GM20431 (cell line): ENCODE measurements around the gene FRMD7.
"Not testable (repeated sequence)": the region's sequence is repeated elsewhere in the genome, so short reads cannot be mapped to it uniquely, and the experiment has no call there.

Experiments
- in situ Hi-C: fragments of 300-500 bp; cut with MseI, MboI; formaldehyde crosslinking; loops from one replicate; pipeline ENCODE4 v1.15.0; 2020; ENCODE audit warnings: low sequenced_read_pairs; ENCODE audit not compliant: unreplicated experiment

FRMD7 gene

GRCh38 chrX:132098704-132099103 is 29.1 kb downstream of the FRMD7 start:
- in situ Hi-C loops = not testable (repeated sequence)

DNA sequence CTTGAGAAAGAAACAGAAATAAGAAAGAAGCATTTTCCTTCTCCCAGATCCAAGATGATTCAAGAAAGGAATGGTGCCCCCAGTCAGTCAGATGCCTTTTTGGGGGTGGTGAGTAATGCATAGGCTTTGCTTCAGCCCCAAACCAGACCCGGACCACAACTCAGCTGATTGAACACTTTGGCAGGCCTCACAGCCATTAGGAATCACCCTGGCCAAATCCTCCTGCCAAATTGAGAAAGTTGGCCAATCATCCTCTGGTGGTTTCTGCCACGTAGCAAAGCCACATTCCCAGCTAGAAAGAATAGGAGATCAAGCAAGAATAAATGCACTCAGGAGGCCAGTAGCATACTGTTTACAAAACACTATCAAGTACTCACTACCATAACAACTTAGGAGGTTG is 33.7 kb downstream of the FRMD7 start:
- in situ Hi-C loops = no loop called here

DNA sequence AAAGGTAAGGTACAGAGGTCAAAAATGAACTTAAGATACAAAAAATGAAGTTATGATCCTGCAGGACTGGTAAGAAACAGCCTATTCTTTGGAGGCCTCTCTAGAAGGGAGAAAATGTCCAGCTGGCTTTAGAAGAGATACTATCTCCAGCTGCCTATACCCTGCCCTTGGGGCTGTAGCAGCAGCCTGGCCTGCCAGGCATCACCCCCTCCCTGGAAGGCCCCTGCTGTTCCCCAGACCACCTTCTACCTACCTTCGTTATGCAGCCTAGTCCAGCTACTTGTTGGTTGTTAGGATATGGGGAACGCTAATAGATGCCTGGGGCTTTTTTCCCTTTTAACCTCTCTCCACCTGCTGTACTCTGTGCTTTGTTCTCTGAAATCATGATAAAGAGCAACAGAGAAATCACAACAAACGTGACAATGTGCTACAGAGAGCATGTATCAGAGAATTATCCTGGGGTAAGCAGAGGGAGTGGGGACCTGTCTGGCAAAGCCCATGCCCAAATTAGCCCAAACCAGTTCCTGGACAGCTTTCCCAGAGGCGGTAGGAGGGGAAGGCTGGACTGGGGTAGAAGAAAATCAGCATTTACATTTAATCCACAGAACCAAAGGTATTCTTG is 34.5 kb downstream of the FRMD7 start:
- in situ Hi-C loops = no loop called here

- in situ Hi-C loops = no loop called here
These were observed 35.3 kb downstream of the FRMD7 start for GRCh38 chrX:132092439-132093065.

- in situ Hi-C loops = no loop called here
These were observed 37.2 kb downstream of the FRMD7 start for GRCh38 chrX:132090403-132091159.

- in situ Hi-C loops = no loop called here
These were observed 39.0 kb downstream of the FRMD7 start for GRCh38 chrX:132088864-132089263.

GRCh38 chrX:132086672-132087071 is 41.1 kb downstream of the FRMD7 start:
- in situ Hi-C loops = no loop called here

DNA sequence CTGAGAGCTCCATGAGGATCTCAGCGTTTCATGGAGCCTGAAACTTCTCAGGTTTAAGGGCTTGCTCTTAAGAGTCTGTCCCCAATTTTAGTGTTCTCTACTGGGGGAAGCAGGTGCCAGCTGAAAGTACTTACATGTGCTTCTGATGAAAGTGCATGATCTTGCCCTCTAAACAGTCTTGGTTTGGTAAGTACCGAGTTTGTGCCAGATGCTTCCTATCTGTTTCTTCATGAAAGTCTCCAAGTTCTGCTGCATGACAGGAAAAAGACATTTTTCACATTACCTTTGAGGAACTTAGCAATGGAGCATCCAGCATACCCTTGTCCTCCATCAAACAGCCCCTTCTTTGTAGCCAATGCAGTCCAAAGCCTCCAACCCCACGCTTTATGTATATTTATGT is 42.0 kb downstream of the FRMD7 start:
- in situ Hi-C loops = no loop called here

DNA sequence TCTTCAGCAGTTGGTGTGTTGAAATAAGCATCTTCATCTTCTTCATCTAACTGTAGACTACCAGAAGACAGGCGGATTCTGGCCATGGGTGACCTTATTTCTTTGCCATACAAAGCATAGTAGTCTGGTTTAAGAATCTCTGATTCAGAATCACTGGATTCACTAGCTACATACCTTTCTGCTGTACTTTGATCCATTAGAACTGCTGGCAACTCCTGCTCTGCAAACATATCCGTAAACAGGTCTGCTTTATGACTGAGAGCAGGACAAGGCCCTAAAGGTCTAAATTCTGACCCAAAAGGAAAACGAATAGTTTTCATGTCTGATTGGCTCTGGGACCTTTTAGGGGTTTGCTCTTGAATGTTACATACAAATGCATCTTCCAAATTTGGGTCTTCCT is 49.9 kb downstream of the FRMD7 start:
- in situ Hi-C loops = no loop called here

- in situ Hi-C loops = no loop called here
These were observed 50.4 kb downstream of the FRMD7 start for GRCh38 chrX:132077414-132077813.

DNA sequence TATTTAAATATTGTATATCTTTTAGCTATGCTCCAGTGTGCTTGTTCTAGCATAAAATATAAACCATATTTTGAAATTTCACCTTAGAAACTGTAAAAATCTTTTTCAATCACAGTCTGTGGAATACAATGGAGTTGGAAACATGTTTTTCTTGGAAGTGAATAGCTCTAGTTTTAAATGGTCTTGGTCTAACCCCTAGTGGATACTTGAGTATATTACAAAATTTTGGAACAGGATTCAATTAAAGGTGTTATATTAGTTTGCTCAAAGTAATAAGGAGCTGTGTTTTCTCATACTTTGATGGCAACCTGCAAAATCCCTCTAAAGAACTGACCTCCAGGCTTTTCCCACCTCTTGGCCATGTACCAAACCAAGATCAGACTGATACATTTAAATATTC is 56.6 kb downstream of the FRMD7 start:
- in situ Hi-C loops = no loop called here

DNA sequence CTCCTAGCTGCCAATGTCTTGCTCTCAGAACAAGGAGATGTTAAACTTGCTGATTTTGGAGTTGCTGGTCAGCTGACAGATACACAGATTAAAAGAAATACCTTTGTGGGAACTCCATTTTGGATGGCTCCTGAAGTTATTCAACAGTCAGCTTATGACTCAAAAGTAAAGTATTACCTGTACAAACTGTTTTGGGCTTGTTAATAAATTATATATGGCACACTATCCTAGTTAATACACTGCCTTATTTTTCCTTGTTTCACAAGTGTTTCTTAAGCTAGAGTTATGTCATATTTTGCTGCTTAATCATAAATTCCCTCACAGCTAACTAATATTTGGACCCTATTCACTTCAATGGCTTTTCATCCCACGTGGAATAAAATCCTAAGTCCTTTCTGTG is 59.4 kb downstream of the FRMD7 start:
- in situ Hi-C loops = no loop called here

DNA sequence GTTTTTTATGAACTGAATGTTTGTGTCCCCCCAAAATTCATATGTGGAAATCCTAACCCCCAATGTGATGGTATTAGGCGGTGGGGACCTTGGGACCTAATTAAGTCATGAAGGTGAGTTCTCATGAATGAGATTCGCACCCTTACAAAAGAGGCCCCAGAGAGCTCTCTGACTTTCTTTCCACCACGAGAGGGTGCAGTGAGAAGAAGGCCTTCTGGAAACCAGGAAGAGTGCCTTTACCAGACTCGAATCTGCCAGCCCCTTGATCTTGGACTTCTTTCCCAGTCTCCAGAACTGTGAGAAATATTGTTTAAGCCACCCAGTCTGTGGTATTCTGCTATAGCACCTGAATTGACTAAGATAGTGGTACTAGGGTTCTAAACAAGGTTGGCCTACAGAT is 64.0 kb downstream of the FRMD7 start:
- in situ Hi-C loops = no loop called here

- in situ Hi-C loops = no loop called here
These were observed 64.5 kb downstream of the FRMD7 start for GRCh38 chrX:132063334-132063733.

- in situ Hi-C loops = no loop called here
These were observed 67.8 kb downstream of the FRMD7 start for GRCh38 chrX:132059973-132060540.

GRCh38 chrX:132058975-132059374 is 68.8 kb downstream of the FRMD7 start:
- in situ Hi-C loops = no loop called here

DNA sequence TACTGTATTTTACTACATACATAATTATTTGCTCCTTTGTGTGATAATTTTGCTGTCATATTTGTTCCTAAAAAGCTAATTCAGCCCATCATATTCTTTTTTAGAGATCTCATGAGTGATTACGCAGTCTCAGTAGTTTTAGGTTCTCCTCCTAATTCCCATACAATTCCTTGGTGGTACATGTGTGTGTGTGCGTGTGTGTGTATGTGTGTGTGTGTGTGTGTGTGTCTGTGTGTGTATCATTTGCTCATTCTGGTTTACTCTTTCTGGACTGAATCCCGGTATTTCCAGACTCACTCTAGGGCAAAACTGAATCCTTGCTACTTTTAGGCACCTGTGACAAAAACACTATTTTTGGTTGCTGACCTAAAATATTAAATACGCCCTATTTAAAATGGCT is 69.8 kb downstream of the FRMD7 start:
- in situ Hi-C loops = no loop called here

- in situ Hi-C loops = not testable (repeated sequence)
These were observed 76.0 kb downstream of the FRMD7 start for GRCh38 chrX:132051778-132052177.

- in situ Hi-C loops = no loop called here
These were observed 81.3 kb downstream of the FRMD7 start for GRCh38 chrX:132046533-132046932.

- in situ Hi-C loops = no loop called here
These were observed 82.4 kb downstream of the FRMD7 start for GRCh38 chrX:132045456-132045855.

- in situ Hi-C loops = no loop called here
These were observed 82.9 kb downstream of the FRMD7 start for GRCh38 chrX:132044953-132045352.
